Tibial artery (tissue), 4 donors: Measurements from ENCODE around the gene SORCS2.

Experiments
- DNase-seq, 2 donors: peaks; one replicate each; pipeline ENCODE4 v3.0.0-alpha.2; 2019
- H3K27ac ChIP-seq, 2 donors: fragments of 200-600 bp; sonication (generic) in 1 of 2; 1 replicate in 1 of 2; 2 replicates in 1 of 2; pipeline ENCODE4 v1.5.1; 2018 to 2019; ENCODE audit warnings: mild to moderate bottlenecking in 1 of 2
- H3K27me3 ChIP-seq, 2 donors: fragments of 200-600 bp; sonication (generic) in 1 of 2; one replicate each; pipeline versions ENCODE4 v1.5.1 to v1.6.0; 2016 to 2019
- H3K36me3 ChIP-seq, 3 donors: fragments of 200-600 bp; sonication (generic) in 2 of 3; one replicate each; pipeline ENCODE4 v1.5.1; 2016 to 2019; ENCODE audit warnings: mild to moderate bottlenecking in 2 of 3
- H3K4me1 ChIP-seq, 4 donors: fragments of 200-600 bp; sonication (generic) in 2 of 4; 1 replicate in 3 of 4; 2 replicates in 1 of 4; pipeline ENCODE4 v1.5.1; 2016 to 2019
- H3K4me3 ChIP-seq, 2 donors: fragments of 200-600 bp; sonication (generic) in 1 of 2; 1 replicate in 1 of 2; 2 replicates in 1 of 2; pipeline ENCODE4 v1.5.1; 2018 to 2019; ENCODE audit warnings: mild to moderate bottlenecking in 2 of 2
- H3K9me3 ChIP-seq, 3 donors: fragments of 200-600 bp; sonication (generic) in 1 of 3; one replicate each; pipeline ENCODE4 v1.5.1; 2016 to 2019
- intact Hi-C: fragments of 100-400 bp; cut with DNase I; formaldehyde crosslinking; loops from one replicate; pipeline ENCODE4 v1.15.0; 2023; ENCODE audit warnings: low total_unique reads
- TF ChIP-seq, protein P1 (sequence below), 2 experiments: fragments of 200-600 bp in 1 of 2; fragments of 450-650 bp in 1 of 2; IDR thresholded peaks; one replicate each; pipeline ENCODE4 v1.5.1; 2017 to 2019; ENCODE audit warnings: antibody characterized with exemption in 2 of 2, mild to moderate bottlenecking in 1 of 2, moderate library complexity in 1 of 2

Gene SORCS2

DNA sequence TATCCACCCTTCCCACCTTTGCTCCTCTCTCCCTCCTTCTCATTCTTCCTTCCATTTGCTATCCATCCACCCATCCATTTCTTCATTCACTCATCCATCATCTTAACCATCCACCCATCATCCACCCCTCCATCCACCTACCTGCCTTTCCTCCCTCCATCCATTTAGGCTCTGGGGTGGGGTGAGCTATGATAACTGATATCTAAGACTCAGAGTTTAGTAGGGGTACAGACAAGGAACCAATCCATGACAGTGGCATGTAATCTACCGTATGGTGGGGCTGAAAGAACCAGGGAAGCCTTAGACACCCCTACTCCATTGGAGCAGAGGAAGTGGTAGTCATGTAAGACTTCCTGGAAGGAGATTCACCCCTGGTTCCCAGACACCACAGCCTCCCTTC is 219.2 kb downstream of the SORCS2 start:
- Histone ChIP-seq H3K27ac (no peak overlapping the region), H3K4me3 (no peak overlapping the region), H3K9me3 (peaks cover 0 to 19% (median 13%) of the 10 kb centered on the region in 3 donors), H3K4me1 (peaks cover 0 to 21% (median 0%) of the 10 kb centered on the region in 4 donors), H3K27me3 (no peaks in the 10 kb centered on the region), H3K36me3 (no peaks in the 10 kb centered on the region)
- DNase-seq, result no peak
- intact Hi-C loops, result no loop called here
- TF ChIP-seq, protein P1, sequence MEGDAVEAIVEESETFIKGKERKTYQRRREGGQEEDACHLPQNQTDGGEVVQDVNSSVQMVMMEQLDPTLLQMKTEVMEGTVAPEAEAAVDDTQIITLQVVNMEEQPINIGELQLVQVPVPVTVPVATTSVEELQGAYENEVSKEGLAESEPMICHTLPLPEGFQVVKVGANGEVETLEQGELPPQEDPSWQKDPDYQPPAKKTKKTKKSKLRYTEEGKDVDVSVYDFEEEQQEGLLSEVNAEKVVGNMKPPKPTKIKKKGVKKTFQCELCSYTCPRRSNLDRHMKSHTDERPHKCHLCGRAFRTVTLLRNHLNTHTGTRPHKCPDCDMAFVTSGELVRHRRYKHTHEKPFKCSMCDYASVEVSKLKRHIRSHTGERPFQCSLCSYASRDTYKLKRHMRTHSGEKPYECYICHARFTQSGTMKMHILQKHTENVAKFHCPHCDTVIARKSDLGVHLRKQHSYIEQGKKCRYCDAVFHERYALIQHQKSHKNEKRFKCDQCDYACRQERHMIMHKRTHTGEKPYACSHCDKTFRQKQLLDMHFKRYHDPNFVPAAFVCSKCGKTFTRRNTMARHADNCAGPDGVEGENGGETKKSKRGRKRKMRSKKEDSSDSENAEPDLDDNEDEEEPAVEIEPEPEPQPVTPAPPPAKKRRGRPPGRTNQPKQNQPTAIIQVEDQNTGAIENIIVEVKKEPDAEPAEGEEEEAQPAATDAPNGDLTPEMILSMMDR (IDR thresholded peaks at IDR 0.05), result no peak

DNA sequence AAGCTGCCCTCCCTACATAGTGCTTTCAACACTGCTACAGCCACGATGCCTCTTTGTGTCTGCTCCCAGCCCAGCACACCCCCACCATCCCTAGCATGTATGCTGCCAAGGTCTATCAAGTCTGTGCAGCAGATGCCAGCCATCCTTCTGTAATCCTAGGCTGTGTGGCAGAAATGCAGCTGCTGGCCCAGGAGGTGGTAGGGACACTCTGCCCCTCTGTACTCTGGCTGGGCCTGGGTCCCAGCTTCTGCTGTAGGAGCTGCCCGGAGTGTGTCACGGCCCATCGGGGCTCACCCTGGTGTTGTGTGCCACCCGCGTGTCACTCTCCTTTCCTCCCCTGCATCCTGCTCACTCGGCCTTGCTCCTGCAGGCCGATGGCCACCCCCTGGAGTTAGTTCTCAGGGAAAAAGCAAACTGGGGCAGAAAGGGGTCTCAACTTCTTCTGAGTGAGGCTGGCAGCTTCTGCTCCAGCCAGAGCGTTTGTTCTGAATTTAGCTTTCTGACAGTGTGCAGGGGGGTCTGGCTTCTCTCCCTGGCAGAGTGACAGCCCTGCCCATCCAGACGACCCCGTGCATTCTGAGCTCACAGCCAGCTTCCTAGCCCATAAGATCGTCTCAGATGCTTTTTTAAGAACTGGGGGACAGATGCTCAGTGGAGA is 219.7 kb downstream of the SORCS2 start:
- Histone ChIP-seq H3K4me1 (peaks cover 0 to 21% (median 0%) of the 10 kb centered on the region in 4 donors), H3K36me3 (no peaks in the 10 kb centered on the region), H3K27ac (no peak overlapping the region), H3K27me3 (no peaks in the 10 kb centered on the region), H3K9me3 (peaks cover 0 to 19% (median 13%) of the 10 kb centered on the region in 3 donors), H3K4me3 (no peak overlapping the region)
- peak; percentile 11 to 51 for DNase-seq
- TF ChIP-seq, protein P1 (IDR thresholded peaks at IDR 0.05), result no peak
- intact Hi-C loops, result no loop called here

DNA sequence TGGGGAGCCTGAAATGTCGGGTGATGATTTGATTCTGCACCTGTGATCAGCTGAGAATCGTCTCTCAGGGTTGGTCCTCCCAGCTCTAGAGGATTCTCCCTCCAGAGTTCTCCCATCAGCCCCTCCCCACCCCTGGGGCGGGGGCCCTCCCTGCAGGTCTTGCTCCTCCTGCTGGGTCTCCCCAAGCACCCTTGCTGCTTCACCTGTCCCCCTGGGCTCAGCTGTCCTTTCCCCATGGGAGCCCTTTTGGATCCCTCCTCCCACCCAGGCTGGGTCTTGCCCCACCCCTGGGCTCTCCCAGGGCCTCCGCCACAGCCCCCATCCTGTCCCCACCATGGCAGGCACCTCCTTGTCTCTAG is 220.2 kb downstream of the SORCS2 start:
- Histone ChIP-seq H3K9me3 (peaks cover 0 to 19% (median 13%) of the 10 kb centered on the region in 3 donors), H3K4me3 (no peak overlapping the region), H3K27me3 (no peaks in the 10 kb centered on the region), H3K4me1 (peaks cover 0 to 21% (median 0%) of the 10 kb centered on the region in 4 donors), H3K27ac (no peak overlapping the region), H3K36me3 (no peaks in the 10 kb centered on the region)
- TF ChIP-seq, protein P1 (IDR thresholded peaks at IDR 0.05), result no peak
- intact Hi-C loops, result no loop called here
- DNase-seq, result peak; percentile 1 to 32

DNA sequence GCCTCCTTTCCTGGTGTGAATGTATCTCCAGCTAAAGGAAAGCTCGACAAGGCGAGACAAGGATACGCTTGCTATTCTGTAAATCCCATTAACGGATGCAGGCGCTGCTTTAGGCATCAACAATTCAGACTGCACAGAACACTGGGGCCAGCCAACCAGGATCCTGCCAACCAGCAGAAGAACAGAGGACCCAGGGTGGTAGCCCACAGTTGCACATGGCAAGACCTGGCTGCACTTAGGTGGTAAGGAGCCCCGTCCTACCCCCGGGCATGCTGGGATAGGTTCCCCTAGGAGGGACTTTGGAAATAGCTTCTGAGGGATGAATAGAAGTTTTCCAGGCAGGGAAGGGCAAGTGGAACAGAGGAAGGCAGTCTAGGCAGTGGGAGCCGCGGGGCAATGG is 221.7 kb downstream of the SORCS2 start:
- intact Hi-C loops, result no loop called here
- H3K27me3 ChIP-seq, result no peaks in the 10 kb centered on the region
- H3K4me3 ChIP-seq, result no peak overlapping the region
- peak in 1 of 2 donors; percentile 4 for DNase-seq
- no peak overlapping the region for H3K27ac ChIP-seq
- peaks cover 0 to 21% (median 0%) of the 10 kb centered on the region in 4 donors for H3K4me1 ChIP-seq
- H3K36me3 ChIP-seq, result no peaks in the 10 kb centered on the region
- TF ChIP-seq, protein P1 (IDR thresholded peaks at IDR 0.05), result no peak
- H3K9me3 ChIP-seq, result peaks cover 0 to 7% (median 3%) of the 10 kb centered on the region in 3 donors

DNA sequence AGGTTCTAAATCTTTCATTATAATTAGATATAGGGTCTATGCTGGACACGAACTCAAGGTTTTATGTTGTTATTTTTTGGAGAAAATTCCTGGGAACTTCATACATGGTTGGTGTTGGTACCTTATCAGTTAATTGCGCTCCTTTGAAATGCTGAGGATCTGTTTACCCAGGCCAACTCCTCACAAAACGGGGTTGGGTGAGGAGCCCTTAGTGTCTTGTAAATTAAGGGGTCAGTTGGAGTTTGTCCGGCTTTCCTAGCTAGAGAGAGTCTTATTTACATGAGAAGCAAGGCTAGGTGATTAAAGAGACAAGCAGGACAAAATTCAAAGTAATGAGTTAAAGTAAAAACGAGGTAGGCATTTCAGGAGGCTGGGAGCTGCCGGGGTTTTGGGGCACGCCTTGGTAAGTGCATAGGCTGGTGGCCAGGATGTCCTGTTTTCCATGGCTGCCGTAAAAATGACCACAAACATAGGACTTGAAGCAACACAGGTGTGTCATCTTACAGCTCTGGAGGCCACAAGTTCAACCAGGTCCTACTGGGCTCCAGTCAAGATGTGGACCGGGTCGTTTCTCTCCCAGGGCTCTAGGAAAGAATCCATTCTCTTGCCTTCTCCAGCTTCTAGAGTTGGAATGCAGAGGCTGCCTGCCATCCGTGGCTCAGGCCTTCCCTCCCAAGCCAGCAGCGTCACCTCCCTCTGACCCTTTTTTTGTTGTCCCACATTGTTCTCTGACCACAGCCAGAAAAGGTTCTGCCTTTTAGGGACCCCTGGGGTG is 222.6 kb downstream of the SORCS2 start:
- Histone ChIP-seq H3K36me3 (no peaks in the 10 kb centered on the region), H3K4me3 (no peak overlapping the region), H3K4me1 (peaks cover 0 to 21% (median 0%) of the 10 kb centered on the region in 4 donors), H3K27ac (no peak overlapping the region), H3K9me3 (no peaks in the 10 kb centered on the region), H3K27me3 (no peaks in the 10 kb centered on the region)
- intact Hi-C loops, result no loop called here
- TF ChIP-seq, protein P1 (IDR thresholded peaks at IDR 0.05), result no peak
- peak; percentile 0 to 39 for DNase-seq
